Activated naive CD4-positive, alpha-beta T cell treated with anti-CD3 and anti-CD28 coated beads, Interleukin-2, amount 50 U/mL, for 24 hours (primary cell): ENCODE measurements around the gene AKAP13.

Experiments used
- H3K27ac Mint-ChIP-seq: one replicate; pipeline ENCODE4 v1.8.0; 2021; ENCODE audit warnings: mild to moderate bottlenecking, mixed read lengths
- H3K27me3 Mint-ChIP-seq: one replicate; pipeline ENCODE4 v1.8.0; 2021; ENCODE audit warnings: mixed read lengths
- H3K36me3 Mint-ChIP-seq: one replicate; pipeline ENCODE4 v1.8.0; 2021; ENCODE audit warnings: mixed read lengths
- H3K4me1 Mint-ChIP-seq: one replicate; pipeline ENCODE4 v1.8.0; 2021; ENCODE audit warnings: mixed read lengths
- H3K4me3 Mint-ChIP-seq: one replicate; pipeline ENCODE4 v1.8.0; 2021; ENCODE audit warnings: mild to moderate bottlenecking, mixed read lengths
- H3K9me3 Mint-ChIP-seq: one replicate; pipeline ENCODE4 v1.8.0; 2021; ENCODE audit warnings: mixed read lengths

Gene AKAP13

GRCh38 chr15:85394554-85395333, 14.3 kb downstream of the AKAP13 start:
- no peaks in the 10 kb centered on the region for H3K27me3 Mint-ChIP-seq
- no peak overlapping the region for H3K4me3 Mint-ChIP-seq
- H3K4me1 Mint-ChIP-seq = peaks cover 61% of the 10 kb centered on the region
- H3K27ac Mint-ChIP-seq = peak overlapping the region; percentile 64
- H3K9me3 Mint-ChIP-seq = no peaks in the 10 kb centered on the region
- peaks cover 2% of the 10 kb centered on the region for H3K36me3 Mint-ChIP-seq

- H3K9me3 Mint-ChIP-seq = no peaks in the 10 kb centered on the region
- H3K27ac Mint-ChIP-seq = no peak overlapping the region
- no peaks in the 10 kb centered on the region for H3K27me3 Mint-ChIP-seq
- no peak overlapping the region for H3K4me3 Mint-ChIP-seq
- H3K4me1 Mint-ChIP-seq = peaks cover 69% of the 10 kb centered on the region
- H3K36me3 Mint-ChIP-seq = peaks cover 2% of the 10 kb centered on the region
Measured at GRCh38 chr15:85396554-85396953, 16.2 kb downstream of the AKAP13 start.

GRCh38 chr15:85397151-85397550, 16.7 kb downstream of the AKAP13 start:
- peaks cover 75% of the 10 kb centered on the region for H3K4me1 Mint-ChIP-seq
- no peaks in the 10 kb centered on the region for H3K9me3 Mint-ChIP-seq
- peaks cover 2% of the 10 kb centered on the region for H3K36me3 Mint-ChIP-seq
- no peak overlapping the region for H3K4me3 Mint-ChIP-seq
- no peak overlapping the region for H3K27ac Mint-ChIP-seq
- no peaks in the 10 kb centered on the region for H3K27me3 Mint-ChIP-seq

DNA sequence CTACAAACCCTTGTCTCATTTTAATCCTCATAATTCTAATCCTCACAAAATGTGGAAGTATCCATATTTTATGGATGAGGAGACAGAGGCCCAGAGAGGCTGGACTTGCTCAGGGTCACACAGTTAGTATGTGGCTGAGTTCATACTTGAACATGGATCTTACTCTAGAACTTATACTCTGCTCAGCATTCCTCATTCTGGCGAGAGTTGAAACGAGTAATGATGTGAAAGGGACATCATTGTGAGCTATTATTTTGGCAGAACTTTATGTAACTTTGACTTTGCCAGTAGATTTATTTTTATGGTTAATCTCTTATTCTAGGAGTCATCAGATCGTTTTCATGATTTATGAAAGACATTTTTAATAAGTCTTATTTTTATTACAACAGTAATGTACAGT, 17.5 kb downstream of the AKAP13 start:
- no peak overlapping the region for H3K27ac Mint-ChIP-seq
- H3K4me3 Mint-ChIP-seq = no peak overlapping the region
- no peaks in the 10 kb centered on the region for H3K27me3 Mint-ChIP-seq
- peaks cover 77% of the 10 kb centered on the region for H3K4me1 Mint-ChIP-seq
- H3K36me3 Mint-ChIP-seq = no peaks in the 10 kb centered on the region
- no peaks in the 10 kb centered on the region for H3K9me3 Mint-ChIP-seq

- H3K9me3 Mint-ChIP-seq = no peaks in the 10 kb centered on the region
- no peak overlapping the region for H3K4me3 Mint-ChIP-seq
- no peaks in the 10 kb centered on the region for H3K27me3 Mint-ChIP-seq
- no peaks in the 10 kb centered on the region for H3K36me3 Mint-ChIP-seq
- peak overlapping the region; percentile 35 for H3K27ac Mint-ChIP-seq
- H3K4me1 Mint-ChIP-seq = peaks cover 75% of the 10 kb centered on the region
Measured at GRCh38 chr15:85398822-85399221, 18.4 kb downstream of the AKAP13 start.

DNA sequence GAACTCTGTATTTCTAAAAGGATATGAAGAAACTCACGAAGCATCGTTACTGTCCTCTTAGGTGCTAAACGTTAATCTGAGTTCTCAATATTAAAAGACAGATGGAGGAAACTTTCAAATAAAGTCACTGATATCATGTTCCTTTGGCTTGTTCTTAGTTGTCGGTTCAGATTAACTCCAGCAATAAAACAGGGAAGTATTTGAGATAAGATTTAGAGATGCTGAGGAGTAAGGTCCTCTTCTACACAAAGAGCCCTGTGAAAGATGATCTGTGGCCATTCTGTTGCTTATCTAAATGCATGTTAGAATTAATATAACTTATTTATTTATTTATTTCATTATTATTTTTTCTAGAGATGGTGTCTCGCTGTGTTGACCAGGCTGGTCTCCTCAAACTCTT, 19.2 kb downstream of the AKAP13 start:
- Mint-ChIP-seq H3K27ac (no peak overlapping the region), H3K9me3 (no peaks in the 10 kb centered on the region), H3K4me1 (peaks cover 75% of the 10 kb centered on the region), H3K36me3 (no peaks in the 10 kb centered on the region), H3K27me3 (no peaks in the 10 kb centered on the region), H3K4me3 (no peak overlapping the region)

GRCh38 chr15:85400606-85401005, 20.2 kb downstream of the AKAP13 start:
- Mint-ChIP-seq H3K4me1 (peaks cover 77% of the 10 kb centered on the region), H3K27me3 (no peaks in the 10 kb centered on the region), H3K4me3 (no peak overlapping the region), H3K27ac (peak overlapping the region; percentile 77), H3K9me3 (no peaks in the 10 kb centered on the region), H3K36me3 (no peaks in the 10 kb centered on the region)

GRCh38 chr15:85401108-85401774, 20.8 kb downstream of the AKAP13 start:
- no peaks in the 10 kb centered on the region for H3K9me3 Mint-ChIP-seq
- no peaks in the 10 kb centered on the region for H3K27me3 Mint-ChIP-seq
- H3K4me1 Mint-ChIP-seq = peaks cover 77% of the 10 kb centered on the region
- no peaks in the 10 kb centered on the region for H3K36me3 Mint-ChIP-seq
- peak overlapping the region; percentile 79 for H3K27ac Mint-ChIP-seq
- peak overlapping the region; percentile 38 for H3K4me3 Mint-ChIP-seq

- peak overlapping the region; percentile 44 for H3K27ac Mint-ChIP-seq
- peaks cover 2% of the 10 kb centered on the region for H3K36me3 Mint-ChIP-seq
- H3K27me3 Mint-ChIP-seq = no peaks in the 10 kb centered on the region
- no peaks in the 10 kb centered on the region for H3K9me3 Mint-ChIP-seq
- H3K4me3 Mint-ChIP-seq = peak overlapping the region; percentile 43
- peaks cover 79% of the 10 kb centered on the region for H3K4me1 Mint-ChIP-seq
Measured at GRCh38 chr15:85402195-85402881, 21.9 kb downstream of the AKAP13 start.

GRCh38 chr15:85403745-85404144, 23.3 kb downstream of the AKAP13 start:
- H3K36me3 Mint-ChIP-seq = peaks cover 2% of the 10 kb centered on the region
- H3K27me3 Mint-ChIP-seq = no peaks in the 10 kb centered on the region
- peak overlapping the region; percentile 52 for H3K27ac Mint-ChIP-seq
- peaks cover 84% of the 10 kb centered on the region for H3K4me1 Mint-ChIP-seq
- H3K9me3 Mint-ChIP-seq = peaks cover 5% of the 10 kb centered on the region
- peak overlapping the region; percentile 3 for H3K4me3 Mint-ChIP-seq

GRCh38 chr15:85404176-85404917, 23.9 kb downstream of the AKAP13 start:
- peaks cover 2% of the 10 kb centered on the region for H3K36me3 Mint-ChIP-seq
- no peaks in the 10 kb centered on the region for H3K27me3 Mint-ChIP-seq
- peaks cover 84% of the 10 kb centered on the region for H3K4me1 Mint-ChIP-seq
- H3K4me3 Mint-ChIP-seq = peak overlapping the region; percentile 66
- peaks cover 5% of the 10 kb centered on the region for H3K9me3 Mint-ChIP-seq
- peak overlapping the region; percentile 98 for H3K27ac Mint-ChIP-seq

DNA sequence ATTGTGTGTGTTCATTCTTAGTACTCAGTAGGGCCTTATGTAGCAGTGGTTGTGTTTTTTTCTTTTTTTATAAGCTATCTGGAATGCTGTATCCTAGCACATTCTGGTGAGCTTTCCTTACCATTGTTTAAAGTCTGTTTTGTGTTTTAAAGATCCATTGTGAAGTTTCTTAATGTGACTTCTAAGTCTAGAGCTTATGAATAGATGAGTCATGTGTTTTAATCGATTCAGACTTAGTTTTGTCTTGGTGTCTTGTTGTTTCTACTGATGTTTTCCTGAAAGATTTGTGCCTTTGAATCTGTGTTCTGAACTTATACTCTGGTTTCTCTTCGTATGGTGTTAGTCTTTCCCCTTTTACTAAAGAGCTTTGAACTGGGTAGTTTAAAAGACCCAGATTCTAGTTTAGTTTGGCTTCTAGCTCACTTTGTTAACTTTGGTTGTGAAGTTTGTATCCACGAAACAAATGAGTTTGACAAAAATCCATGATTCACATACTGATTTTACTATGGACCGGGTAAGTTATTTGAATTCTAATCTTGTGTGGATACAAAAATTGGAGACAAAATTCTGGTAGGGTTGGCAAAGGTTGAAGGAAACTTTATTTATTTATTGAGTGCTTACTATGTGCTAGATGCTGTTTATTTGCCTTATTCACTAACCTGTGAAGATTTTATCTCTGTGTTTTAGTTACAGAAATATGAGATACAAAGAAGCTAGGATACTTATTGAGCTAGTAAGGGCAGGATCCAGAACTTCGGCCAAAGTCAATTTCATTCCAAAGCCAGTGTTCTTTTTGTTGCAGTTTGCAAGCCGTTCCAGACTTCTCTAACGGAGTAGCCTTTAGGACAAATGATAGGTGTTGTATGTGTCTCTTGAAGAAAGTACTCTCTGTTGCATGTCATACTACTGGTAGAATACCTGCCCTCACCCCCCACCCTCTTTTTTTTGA, 24.8 kb downstream of the AKAP13 start:
- peaks cover 2% of the 10 kb centered on the region for H3K36me3 Mint-ChIP-seq
- H3K4me3 Mint-ChIP-seq = peak overlapping the region; percentile 66
- H3K27ac Mint-ChIP-seq = peak overlapping the region; percentile 98
- peaks cover 5% of the 10 kb centered on the region for H3K9me3 Mint-ChIP-seq
- H3K27me3 Mint-ChIP-seq = no peaks in the 10 kb centered on the region
- peaks cover 83% of the 10 kb centered on the region for H3K4me1 Mint-ChIP-seq

DNA sequence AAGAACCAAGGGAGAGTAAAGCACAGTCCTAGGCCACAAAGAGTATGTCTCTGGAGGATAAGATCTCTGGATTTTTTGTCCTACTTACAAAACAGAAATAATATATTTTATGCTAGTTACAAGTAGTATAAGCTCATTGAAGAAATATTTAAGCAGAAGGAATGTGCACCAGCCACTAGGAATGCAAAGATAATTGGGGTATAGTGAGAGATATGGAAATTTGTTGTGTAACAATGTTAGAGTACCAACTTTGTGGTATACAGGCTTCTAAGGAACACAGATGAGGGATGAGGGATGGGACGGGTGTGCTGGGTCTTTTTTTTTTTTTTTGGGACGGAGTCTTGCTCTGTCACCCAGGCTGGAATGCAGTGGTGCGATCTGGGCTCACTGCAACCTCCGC, 26.5 kb downstream of the AKAP13 start:
- Mint-ChIP-seq H3K27ac (peak overlapping the region; percentile 98), H3K27me3 (no peaks in the 10 kb centered on the region), H3K4me1 (peaks cover 88% of the 10 kb centered on the region), H3K4me3 (peak overlapping the region; percentile 41), H3K36me3 (peaks cover 9% of the 10 kb centered on the region), H3K9me3 (peaks cover 5% of the 10 kb centered on the region)

GRCh38 chr15:85407421-85408269, 27.2 kb downstream of the AKAP13 start:
- Mint-ChIP-seq H3K4me3 (peak overlapping the region; percentile 33), H3K36me3 (peaks cover 9% of the 10 kb centered on the region), H3K4me1 (peaks cover 88% of the 10 kb centered on the region), H3K27ac (peak overlapping the region; percentile 97), H3K9me3 (peaks cover 5% of the 10 kb centered on the region), H3K27me3 (no peaks in the 10 kb centered on the region)
